K562 (cell line): ENCODE measurements around the gene RYR1. TPM values are rescaled to one million over a fixed set of nuclear protein-coding genes. Genes with fewer than 3 reads are reported as not detected.

ENCODE experiments used
- ARHGAP35 ChIP-seq: fragments of 450-650 bp; IDR thresholded peaks from 2 replicates; pipeline ENCODE4 v1.6.1; 2018; ENCODE audit not compliant: partially characterized antibody
- ATF3 ChIP-seq, 2 experiments: fragments of 450-650 bp in 1 of 2; sonication (generic) in 1 of 2; formaldehyde crosslinking in 1 of 2; IDR thresholded peaks in 1 of 2; conservative IDR thresholded peaks in 1 of 2; 2 replicates each; pipeline versions ENCODE4 v1.6.1 to v1.8.1; 2016 to 2023; ENCODE audit warnings: mild to moderate bottlenecking in 2 of 2, moderate library complexity in 2 of 2, inconsistent platforms in 1 of 2, missing genetic modification reagents in 1 of 2
- BMI1 ChIP-seq: fragments of 150-350 bp; IDR thresholded peaks from 2 replicates; pipeline ENCODE4 v1.6.1; 2014; ENCODE audit warnings: low read length
- BRD4 ChIP-seq: fragments of 200-600 bp; sonication (generic); IDR thresholded peaks from 2 replicates; pipeline ENCODE4 v1.6.1; 2017; ENCODE audit warnings: inconsistent platforms
- CXXC5 ChIP-seq: fragments of 250-450 bp; sonication (Bioruptor Pico); IDR thresholded peaks from 2 replicates; pipeline ENCODE4 v1.8.0; 2022; ENCODE audit warnings: inconsistent platforms, mild to moderate bottlenecking, moderate library complexity
- DIDO1 ChIP-seq: fragments of 450-650 bp; IDR thresholded peaks from 2 replicates; pipeline ENCODE4 v1.6.1; 2016; ENCODE audit warnings: low read depth, missing biosample characterization, missing genetic modification characterization
- EHMT2 ChIP-seq: fragments of 450-650 bp; IDR thresholded peaks from 2 replicates; pipeline ENCODE4 v1.6.1; 2018; ENCODE audit warnings: antibody characterized with exemption
- ELF1 ChIP-seq: fragments of 200-800 bp; sonication (Bioruptor generic); IDR thresholded peaks from 2 replicates; pipeline ENCODE4 v1.6.1; 2016; ENCODE audit warnings: missing genetic modification characterization, missing compliant biosample characterization
- EP400 ChIP-seq: fragments of 450-650 bp; IDR thresholded peaks from 2 replicates; pipeline ENCODE4 v1.6.1; 2017; ENCODE audit warnings: antibody characterized with exemption, mild to moderate bottlenecking, moderate library complexity
- FOXP1 ChIP-seq: sonication (generic); formaldehyde crosslinking; IDR thresholded peaks from 2 replicates; pipeline ENCODE4 v1.8.0; 2022; ENCODE audit warnings: mild to moderate bottlenecking, missing genetic modification reagents
- HDAC3 ChIP-seq: fragments of 450-650 bp; IDR thresholded peaks from 2 replicates; pipeline ENCODE4 v1.6.1; 2018; ENCODE audit warnings: borderline replicate concordance, mild to moderate bottlenecking, moderate library complexity; ENCODE audit not compliant: partially characterized antibody
- HDAC8 ChIP-seq: fragments of 450-650 bp; IDR thresholded peaks from 2 replicates; pipeline ENCODE4 v1.6.1; 2016; ENCODE audit warnings: mild to moderate bottlenecking, missing genetic modification characterization, moderate library complexity, missing compliant biosample characterization
- KLF16 ChIP-seq: IDR thresholded peaks from 2 replicates; pipeline ENCODE4 v1.6.1; 2016; ENCODE audit warnings: antibody characterized with exemption
- MBD2 ChIP-seq: sonication (generic); IDR thresholded peaks from 2 replicates; pipeline ENCODE4 v1.6.1; 2016; ENCODE audit warnings: low read depth, borderline replicate concordance
- POLR2B ChIP-seq: fragments of 450-650 bp; IDR thresholded peaks from 2 replicates; pipeline ENCODE4 v1.6.1; 2018; ENCODE audit warnings: low read depth; ENCODE audit not compliant: partially characterized antibody
- SMAD2 ChIP-seq: fragments of 150-350 bp; IDR thresholded peaks from 2 replicates; pipeline ENCODE4 v1.6.1; 2014; ENCODE audit warnings: low read depth, mild to moderate bottlenecking, low read length
- SNRNP70 ChIP-seq: fragments of 200-400 bp; formaldehyde crosslinking; optimal IDR thresholded peaks from 2 replicates; pipeline ENCODE3; 2017; ENCODE audit warnings: low read depth, low read length
- SUPT5H ChIP-seq: fragments of 450-650 bp; IDR thresholded peaks from 2 replicates; pipeline ENCODE4 v1.6.1; 2016
- TEAD4 ChIP-seq, 2 experiments: sonication (generic) in 1 of 2; formaldehyde crosslinking in 1 of 2; IDR thresholded peaks; 2 replicates each; pipeline versions ENCODE4 v1.6.1 to v1.8.0; 2012 to 2022; ENCODE audit warnings: borderline replicate concordance in 1 of 2, inconsistent platforms in 1 of 2, low read length in 1 of 2, mild to moderate bottlenecking in 1 of 2, missing genetic modification reagents in 1 of 2
- TRIM24 ChIP-seq, 2 experiments: fragments of 450-650 bp; IDR thresholded peaks; 2 replicates each; pipeline ENCODE4 v1.6.1; 2016
- ZNF583 ChIP-seq: fragments of 250-450 bp; sonication (Bioruptor Pico); IDR thresholded peaks from 2 replicates; pipeline ENCODE4 v1.4.0; 2020
- ZNF668 ChIP-seq: fragments of 250-450 bp; sonication (Bioruptor Pico); IDR thresholded peaks from 2 replicates; pipeline ENCODE4 v1.8.0; 2022; ENCODE audit warnings: mild to moderate bottlenecking, inconsistent platforms
- ZNF766 ChIP-seq: fragments of 200-800 bp; sonication (Bioruptor generic); conservative IDR thresholded peaks from 2 replicates; pipeline ENCODE4 v1.6.1; 2016; ENCODE audit warnings: missing genetic modification characterization, missing compliant biosample characterization
- ZNF778 ChIP-seq: fragments of 450-650 bp; formaldehyde crosslinking; IDR thresholded peaks from 2 replicates; pipeline ENCODE4 v1.4.0; 2020; ENCODE audit warnings: mild to moderate bottlenecking, moderate library complexity
- polyA plus RNA-seq, 8 experiments: library from polyadenylated mRNA; depleted of rRNA in 4 of 8; stranded (reverse) in 5 of 8; unstranded in 3 of 8; fragments of >200 nt; fragmentation: Nextera tagmentation in 2 of 8; fragmentation: Illumina TruSeq in 1 of 8; extraction: Ambion mirVana in 2 of 8; extraction: Trizol in 1 of 8; gene quantifications; 2 replicates each; pipeline versions ENCODE4 v1.2.1 to v1.2.3, GENCODE V29; 2011 to 2014; ENCODE audit warnings: inconsistent platforms in 1 of 8, missing spikeins in 1 of 8
- total RNA-seq, 7 experiments: library from RNA; depleted of rRNA in 6 of 7; stranded (reverse); fragments of >200 nt in 6 of 7; fragmentation: Illumina TruSeq in 2 of 7; extraction: Trizol in 2 of 7; gene quantifications; 2 replicates each; pipeline versions ENCODE4 v1.2.1 to v1.2.3, GENCODE V29; 2011 to 2021; ENCODE audit warnings: low replicate concordance in 1 of 7
- TF ChIP-seq, protein P1 (sequence below): IDR thresholded peaks from 2 replicates; pipeline ENCODE4 v1.6.1; 2011; ENCODE audit warnings: borderline replicate concordance, low read depth, mild to moderate bottlenecking, moderate library complexity, low read length; ENCODE audit not compliant: insufficient read depth, poor library complexity, severe bottlenecking
- TF ChIP-seq, protein P2 (sequence below): fragments of 450-650 bp; IDR thresholded peaks from 2 replicates; pipeline ENCODE4 v1.6.1; 2017; ENCODE audit warnings: mild to moderate bottlenecking, moderate library complexity

Gene RYR1
- total and polyA plus RNA-seq, 9 of the 15 experiments (the other 6 are each of a cell fraction or from before 2014, with no cell fraction given): 0.11 to 7.4 (median 3.7) TPM

DNA sequence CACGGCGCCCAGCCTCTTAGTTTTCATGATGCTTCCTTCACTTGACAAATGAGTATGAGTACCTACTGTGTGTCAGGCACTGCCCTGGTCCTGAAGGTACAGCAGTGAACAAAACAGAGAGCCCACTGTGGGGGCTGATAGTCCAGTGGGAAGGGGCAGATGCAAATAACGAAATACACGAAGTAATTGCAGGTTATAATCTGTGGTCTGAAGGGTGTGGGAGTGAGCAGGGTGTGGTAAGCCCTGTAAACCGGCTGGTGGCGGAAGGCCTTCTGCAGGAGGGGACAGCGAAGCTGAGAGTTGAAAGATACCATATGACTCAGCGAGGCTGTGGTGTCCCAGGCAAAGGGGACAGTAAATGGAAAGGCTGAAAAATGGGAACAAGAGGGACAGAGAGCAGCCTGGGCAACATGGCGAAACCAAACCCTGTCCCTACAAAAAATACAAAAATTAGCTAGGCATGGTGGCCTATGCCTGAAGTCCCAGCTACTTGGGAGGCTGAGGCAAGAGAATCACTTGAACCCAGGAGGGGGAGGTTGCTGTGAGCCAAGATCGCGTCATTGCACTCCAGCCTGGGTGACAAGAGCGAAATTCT, 123.8 kb downstream of the RYR1 start (continued):
- TF ChIP-seq, protein P1, sequence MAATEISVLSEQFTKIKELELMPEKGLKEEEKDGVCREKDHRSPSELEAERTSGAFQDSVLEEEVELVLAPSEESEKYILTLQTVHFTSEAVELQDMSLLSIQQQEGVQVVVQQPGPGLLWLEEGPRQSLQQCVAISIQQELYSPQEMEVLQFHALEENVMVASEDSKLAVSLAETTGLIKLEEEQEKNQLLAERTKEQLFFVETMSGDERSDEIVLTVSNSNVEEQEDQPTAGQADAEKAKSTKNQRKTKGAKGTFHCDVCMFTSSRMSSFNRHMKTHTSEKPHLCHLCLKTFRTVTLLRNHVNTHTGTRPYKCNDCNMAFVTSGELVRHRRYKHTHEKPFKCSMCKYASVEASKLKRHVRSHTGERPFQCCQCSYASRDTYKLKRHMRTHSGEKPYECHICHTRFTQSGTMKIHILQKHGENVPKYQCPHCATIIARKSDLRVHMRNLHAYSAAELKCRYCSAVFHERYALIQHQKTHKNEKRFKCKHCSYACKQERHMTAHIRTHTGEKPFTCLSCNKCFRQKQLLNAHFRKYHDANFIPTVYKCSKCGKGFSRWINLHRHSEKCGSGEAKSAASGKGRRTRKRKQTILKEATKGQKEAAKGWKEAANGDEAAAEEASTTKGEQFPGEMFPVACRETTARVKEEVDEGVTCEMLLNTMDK: no peak
- TF ChIP-seq BMI1 (no peak), ZNF766 (peak; percentile 46; the same call in 1 of the 2 replicates), EHMT2 (peak; percentile 36; the same call in 1 of the 2 replicates), TEAD4 (IDR thresholded peaks at IDR 0.05; ENCODE audit: low read length) (peak; percentile 83), TEAD4 (CRISPR knock-in tag; IDR thresholded peaks at IDR 0.05; ENCODE audit: borderline replicate concordance) (no peak), EP400 (peak; percentile 66), ZNF778 (no peak), MBD2 (no peak), BRD4 (no peak), HDAC3 (no peak), ZNF583 (CRISPR knock-in tag) (no peak), ATF3 (IDR thresholded peaks at IDR 0.05) (peak; percentile 79), ATF3 (CRISPR knock-in tag; conservative IDR thresholded peaks at IDR 0.05) (no peak), ARHGAP35 (no peak), ELF1 (tag) (no peak), TRIM24 (IDR thresholded peaks at IDR 0.05) (peak in 1 of 2 experiments; percentile 69; a peak in 2 of 4 replicates), DIDO1 (tag) (no peak), SNRNP70 (no peak), ZNF668 (CRISPR knock-in tag) (no peak), HDAC8 (tag) (no peak), SMAD2 (no peak), CXXC5 (CRISPR knock-in tag) (0 out of 2 replicates have a peak, but pooled peaks have one; percentile 50), SUPT5H (no peak), KLF16 (peak; percentile 93), POLR2B (no peak), FOXP1 (CRISPR knock-in tag) (0 out of 2 replicates have a peak, but pooled peaks have one; percentile 6)
- TF ChIP-seq, protein P2, sequence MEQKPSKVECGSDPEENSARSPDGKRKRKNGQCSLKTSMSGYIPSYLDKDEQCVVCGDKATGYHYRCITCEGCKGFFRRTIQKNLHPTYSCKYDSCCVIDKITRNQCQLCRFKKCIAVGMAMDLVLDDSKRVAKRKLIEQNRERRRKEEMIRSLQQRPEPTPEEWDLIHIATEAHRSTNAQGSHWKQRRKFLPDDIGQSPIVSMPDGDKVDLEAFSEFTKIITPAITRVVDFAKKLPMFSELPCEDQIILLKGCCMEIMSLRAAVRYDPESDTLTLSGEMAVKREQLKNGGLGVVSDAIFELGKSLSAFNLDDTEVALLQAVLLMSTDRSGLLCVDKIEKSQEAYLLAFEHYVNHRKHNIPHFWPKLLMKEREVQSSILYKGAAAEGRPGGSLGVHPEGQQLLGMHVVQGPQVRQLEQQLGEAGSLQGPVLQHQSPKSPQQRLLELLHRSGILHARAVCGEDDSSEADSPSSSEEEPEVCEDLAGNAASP: no peak
